ENCODE data around the gene TPGS1.

TPGS1 gene

DNA sequence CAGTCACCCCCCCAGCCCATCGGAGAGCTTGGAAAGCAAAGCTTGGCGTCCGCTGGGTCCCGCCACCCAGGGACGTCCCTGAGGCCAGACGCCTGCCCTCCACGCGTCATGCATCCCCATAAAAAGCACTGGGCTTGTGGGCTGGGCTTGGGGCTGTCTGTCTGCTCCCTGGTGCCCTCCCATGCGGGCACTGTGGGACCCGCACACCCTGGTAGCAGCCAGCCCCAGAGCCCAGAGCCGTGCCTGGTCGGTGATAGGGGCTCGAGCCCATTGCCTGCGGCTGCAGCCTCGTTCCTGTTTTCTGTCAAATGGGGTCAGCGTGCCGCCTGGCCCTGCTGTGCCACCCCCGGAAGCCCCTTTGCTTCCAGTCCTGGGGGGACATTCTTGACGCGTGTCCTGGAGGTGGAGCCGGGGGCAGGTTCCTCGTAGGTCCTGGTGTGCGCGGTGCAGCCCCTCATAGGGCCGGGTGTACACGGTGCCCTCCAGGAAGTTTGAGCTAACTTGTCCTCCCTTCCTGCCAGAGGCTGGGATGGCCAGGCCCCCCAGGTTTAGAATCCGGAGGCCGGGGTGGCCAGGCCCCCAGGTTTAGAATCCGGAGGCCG lies 32.2 kb downstream of the TPGS1 start:
- H3K27ac ChIP-seq = no peak overlapping the region
- no peak for TF ChIP-seq CTCF (IDR thresholded peaks at IDR 0.05)
- TF ChIP-seq ZFX (IDR thresholded peaks at IDR 0.05; ENCODE audit: borderline replicate concordance) = no peak

DNA sequence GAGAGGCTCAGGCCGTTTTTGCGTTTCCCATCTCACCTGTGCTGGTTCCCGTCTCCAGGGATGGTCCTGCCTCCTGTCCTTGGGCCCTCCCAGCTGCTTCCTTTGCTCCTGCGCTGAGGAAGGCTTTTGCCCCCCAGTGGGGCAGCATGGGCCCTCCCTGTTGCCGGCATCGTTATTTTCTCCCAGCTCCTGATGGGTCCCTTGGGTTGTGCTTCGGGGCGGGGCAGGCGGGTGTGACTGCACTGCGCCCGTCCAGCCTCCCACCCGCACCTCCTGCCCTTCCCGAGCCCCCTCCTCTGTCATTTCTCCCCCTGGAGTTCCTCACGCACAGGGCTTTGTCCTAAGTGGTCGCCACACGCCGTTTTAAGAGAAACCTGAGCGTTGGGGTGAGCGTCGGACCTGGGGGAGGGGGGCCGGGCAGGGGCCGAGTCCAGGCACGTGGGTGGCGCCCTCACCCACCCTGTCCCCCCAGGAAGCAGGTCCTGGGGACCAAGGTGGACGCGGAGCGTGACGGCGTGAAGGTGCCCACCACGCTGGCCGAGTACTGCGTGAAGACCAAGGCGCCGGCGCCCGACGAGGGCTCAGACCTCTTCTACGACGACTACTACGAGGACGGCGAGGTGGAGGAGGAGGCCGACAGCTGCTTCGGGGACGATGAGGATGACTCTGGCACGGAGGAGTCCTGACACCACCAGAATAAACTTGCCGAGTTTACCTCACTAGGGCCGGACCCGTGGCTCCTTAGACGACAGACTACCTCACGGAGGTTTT lies 33.8 kb downstream of the TPGS1 start:
- H3K27ac ChIP-seq = no peak overlapping the region
- no peak for TF ChIP-seq ZFX (IDR thresholded peaks at IDR 0.05; ENCODE audit: borderline replicate concordance)
- TF ChIP-seq CTCF (IDR thresholded peaks at IDR 0.05) = no peak

DNA sequence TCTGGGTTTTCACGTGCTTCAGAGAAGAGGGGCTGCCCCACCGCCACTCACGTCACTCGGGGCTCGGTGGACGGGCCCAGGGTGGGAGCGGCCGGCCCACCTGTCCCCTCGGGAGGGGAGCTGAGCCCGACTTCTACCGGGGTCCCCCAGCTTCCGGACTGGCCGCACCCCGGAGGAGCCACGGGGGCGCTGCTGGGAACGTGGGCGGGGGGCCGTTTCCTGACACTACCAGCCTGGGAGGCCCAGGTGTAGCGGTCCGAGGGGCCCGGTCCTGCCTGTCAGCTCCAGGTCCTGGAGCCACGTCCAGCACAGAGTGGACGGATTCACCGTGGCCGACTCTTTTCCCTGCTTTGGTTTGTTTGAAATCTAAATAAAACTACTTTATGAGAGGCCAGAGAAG lies 34.4 kb downstream of the TPGS1 start:
- TF ChIP-seq ZFX (IDR thresholded peaks at IDR 0.05; ENCODE audit: borderline replicate concordance) (no peak), CTCF (IDR thresholded peaks at IDR 0.05) (no peak)
- H3K27ac ChIP-seq = no peak overlapping the region

DNA sequence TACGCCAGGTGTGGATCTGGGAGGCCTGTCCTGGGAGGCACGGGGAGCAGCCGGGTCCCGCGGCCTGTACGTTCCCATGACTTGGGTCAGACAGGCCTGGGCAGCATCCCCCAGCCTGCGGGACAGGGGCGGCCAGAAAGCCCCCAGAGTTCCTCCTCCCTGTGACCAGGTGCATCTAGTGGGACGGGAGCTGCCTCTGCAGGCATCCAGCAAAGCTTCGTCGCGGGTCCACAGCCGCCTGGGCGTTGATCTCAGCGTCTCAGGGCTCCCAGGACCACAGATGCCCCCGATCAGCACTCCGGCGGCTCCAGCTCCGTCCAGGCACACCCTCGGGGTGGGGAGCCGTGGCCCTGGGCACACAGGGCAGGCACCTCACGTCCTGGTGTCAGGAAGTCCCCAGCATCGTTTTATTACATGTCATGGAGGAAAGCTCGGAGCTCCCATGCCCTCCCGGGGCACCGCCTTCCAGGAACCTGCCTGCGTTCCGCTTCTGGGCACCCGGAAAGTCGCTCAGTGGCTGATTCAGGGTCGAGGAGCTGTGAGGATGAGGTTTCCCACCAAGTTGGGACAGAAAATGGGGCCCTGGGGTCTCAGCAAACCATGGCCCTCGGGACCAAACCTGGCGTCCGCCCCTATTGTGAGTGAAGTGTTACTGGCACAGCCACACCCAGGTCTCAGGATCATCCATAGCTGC lies 35.0 kb downstream of the TPGS1 start:
- H3K27ac ChIP-seq = no peak overlapping the region
- TF ChIP-seq CTCF (IDR thresholded peaks at IDR 0.05) (no peak), ZFX (IDR thresholded peaks at IDR 0.05; ENCODE audit: borderline replicate concordance) (no peak)

GRCh38 chr19:543910-544608 lies 36.8 kb downstream of the TPGS1 start, which contains the start of gene GZMM:
Gene GZMM (plus strand): TSS chr19:544053. CDS start chr19:544072, 19 bp downstream.
- TF ChIP-seq ZFX (IDR thresholded peaks at IDR 0.05; ENCODE audit: borderline replicate concordance) (no peak), CTCF (IDR thresholded peaks at IDR 0.05) (no peak)
- no peak within 1 kb of the TSS for H3K27ac ChIP-seq

- TF ChIP-seq ZFX (IDR thresholded peaks at IDR 0.05; ENCODE audit: borderline replicate concordance) (no peak), CTCF (IDR thresholded peaks at IDR 0.05) (no peak)
- H3K27ac ChIP-seq = no peak overlapping the region
These were observed 39.8 kb downstream of the TPGS1 start for GRCh38 chr19:547117-547516.

All from 22Rv1 (cell line).